ENCODE results near the gene RPL13A. TPM values are rescaled to one million over a fixed set of nuclear protein-coding genes. Genes with fewer than 3 reads are reported as not detected.

RPL13A gene
- total and polyA plus RNA-seq, 9 of the 15 experiments (the other 6 are each of a cell fraction or from before 2014, with no cell fraction given), result 1,744 to 5,482 (median 2,949) TPM

DNA sequence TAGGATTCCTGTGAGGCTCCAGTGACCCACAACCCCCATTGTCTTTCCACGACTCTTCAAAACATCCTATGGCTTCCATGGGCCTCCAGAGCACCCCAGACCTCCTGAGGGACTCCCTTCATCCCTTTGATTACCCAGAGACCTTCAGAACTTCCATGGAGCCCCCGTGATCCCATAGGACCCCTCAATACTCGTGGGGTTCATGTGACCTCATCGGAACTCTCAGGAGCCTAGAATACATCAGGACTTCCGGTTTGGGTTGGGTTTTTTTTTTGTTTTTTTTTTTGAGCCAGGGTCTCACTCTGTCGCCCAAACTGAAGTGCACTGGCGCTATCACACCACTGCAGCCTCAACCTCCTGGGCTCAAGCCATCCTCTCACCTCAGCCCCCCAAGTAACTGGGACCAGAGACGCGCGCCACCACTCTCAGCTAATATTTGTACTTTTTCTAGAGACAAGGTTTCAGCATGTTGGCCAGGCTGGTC, 33.6 kb upstream of the RPL13A start (continued):
- TF ChIP-seq TCF15 (CRISPR knock-in tag; IDR thresholded peaks at IDR 0.05) (no peak), LARP7 (IDR thresholded peaks at IDR 0.05) (no peak), CLOCK (CRISPR knock-in tag; IDR thresholded peaks at IDR 0.05; ENCODE audit: borderline replicate concordance) (no peak), ZNF324 (CRISPR knock-in tag; IDR thresholded peaks at IDR 0.05) (no peak), HDAC6 (IDR thresholded peaks at IDR 0.05; ENCODE audit: low read depth, low read length) (no peak), ZZZ3 (IDR thresholded peaks at IDR 0.05) (no peak), TAL1 (IDR thresholded peaks at IDR 0.05) (peak; percentile 39; the same call in 1 of the 2 replicates), ETV5 (CRISPR knock-in tag; IDR thresholded peaks at IDR 0.05; ENCODE audit: low read depth) (no peak), LEF1 (IDR thresholded peaks at IDR 0.05) (0 out of 2 replicates have a peak, but pooled peaks have one; percentile 26), ZNF232 (CRISPR knock-in tag; IDR thresholded peaks at IDR 0.05) (no peak), ZNF212 (CRISPR knock-in tag; IDR thresholded peaks at IDR 0.05) (no peak), NEUROD1 (IDR thresholded peaks at IDR 0.05; ENCODE audit: borderline replicate concordance, low read depth, low read length, partially characterized antibody) (no peak), GATAD2B (IDR thresholded peaks at IDR 0.05; ENCODE audit: borderline replicate concordance) (no peak), HES1 (IDR thresholded peaks at IDR 0.05; ENCODE audit: low read depth) (0 out of 2 replicates have a peak, but pooled peaks have one; percentile 15)
- TF ChIP-seq, protein P1, sequence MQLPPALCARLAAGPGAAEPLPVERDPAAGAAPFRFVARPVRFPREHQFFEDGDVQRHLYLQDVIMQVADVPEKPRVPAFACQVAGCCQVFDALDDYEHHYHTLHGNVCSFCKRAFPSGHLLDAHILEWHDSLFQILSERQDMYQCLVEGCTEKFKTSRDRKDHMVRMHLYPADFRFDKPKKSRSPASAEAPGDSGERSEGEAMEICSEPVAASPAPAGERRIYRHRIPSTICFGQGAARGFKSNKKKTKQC (CRISPR knock-in tag; IDR thresholded peaks at IDR 0.05), result no peak
- TF ChIP-seq, protein P2, sequence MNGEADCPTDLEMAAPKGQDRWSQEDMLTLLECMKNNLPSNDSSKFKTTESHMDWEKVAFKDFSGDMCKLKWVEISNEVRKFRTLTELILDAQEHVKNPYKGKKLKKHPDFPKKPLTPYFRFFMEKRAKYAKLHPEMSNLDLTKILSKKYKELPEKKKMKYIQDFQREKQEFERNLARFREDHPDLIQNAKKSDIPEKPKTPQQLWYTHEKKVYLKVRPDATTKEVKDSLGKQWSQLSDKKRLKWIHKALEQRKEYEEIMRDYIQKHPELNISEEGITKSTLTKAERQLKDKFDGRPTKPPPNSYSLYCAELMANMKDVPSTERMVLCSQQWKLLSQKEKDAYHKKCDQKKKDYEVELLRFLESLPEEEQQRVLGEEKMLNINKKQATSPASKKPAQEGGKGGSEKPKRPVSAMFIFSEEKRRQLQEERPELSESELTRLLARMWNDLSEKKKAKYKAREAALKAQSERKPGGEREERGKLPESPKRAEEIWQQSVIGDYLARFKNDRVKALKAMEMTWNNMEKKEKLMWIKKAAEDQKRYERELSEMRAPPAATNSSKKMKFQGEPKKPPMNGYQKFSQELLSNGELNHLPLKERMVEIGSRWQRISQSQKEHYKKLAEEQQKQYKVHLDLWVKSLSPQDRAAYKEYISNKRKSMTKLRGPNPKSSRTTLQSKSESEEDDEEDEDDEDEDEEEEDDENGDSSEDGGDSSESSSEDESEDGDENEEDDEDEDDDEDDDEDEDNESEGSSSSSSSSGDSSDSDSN (IDR thresholded peaks at IDR 0.05; ENCODE audit: borderline replicate concordance in 1 of 2, low read depth in 2 of 2, low read length in 2 of 2), result no peak
